Bronchial epithelial cell (primary cell): ENCODE results near the gene PTPN1. TPM values are rescaled to one million over a fixed set of nuclear protein-coding genes. Genes with fewer than 3 reads are reported as not detected.

ENCODE experiments used
- DNase-seq: peaks from one replicate; pipeline ENCODE4 v3.0.0-alpha.2; 2010; ENCODE audit warnings: low read depth
- FAIRE-seq: peaks from 2 replicates; lab custom pipeline; 2011; peaks lifted over from hg19 to GRCh38; lab: Jason Lieb, UNC
- H3K27me3 ChIP-seq: 2 replicates; pipeline ENCODE4 v1.5.1; 2011; ENCODE audit warnings: low read length; ENCODE audit not compliant: control insufficient read depth, insufficient read depth
- H3K36me3 ChIP-seq: 2 replicates; pipeline ENCODE4 v1.5.1; 2011; ENCODE audit warnings: low read length; ENCODE audit not compliant: control insufficient read depth, insufficient read depth
- H3K4me3 ChIP-seq: 2 replicates; pipeline ENCODE4 v1.5.1; 2011; ENCODE audit warnings: mild to moderate bottlenecking, low read depth, low read length, control low read depth
- CTCF ChIP-seq: IDR thresholded peaks from 2 replicates; pipeline ENCODE4 v1.5.1; 2011; ENCODE audit warnings: mild to moderate bottlenecking, moderate library complexity, low read length, control low read depth, inconsistent platforms; ENCODE audit not compliant: insufficient read depth, severe bottlenecking
- total RNA-seq: library from RNA; depleted of rRNA; stranded (reverse); fragments of >200 nt; gene quantifications from 2 replicates; pipeline ENCODE4 v1.2.1, GENCODE V29; 2014

The PTPN1 gene
- total RNA-seq, 1 donor from 2014 or later: 18.4 TPM

GRCh38 chr20:50550531-50550930, 40.3 kb downstream of the PTPN1 start:
- no peak for FAIRE-seq
- no peak for TF ChIP-seq CTCF
- H3K36me3 ChIP-seq: peaks cover 4% of the 10 kb centered on the region
- DNase-seq: peak; percentile 29
- H3K4me3 ChIP-seq: no peak overlapping the region
- no peaks in the 10 kb centered on the region for H3K27me3 ChIP-seq

DNA sequence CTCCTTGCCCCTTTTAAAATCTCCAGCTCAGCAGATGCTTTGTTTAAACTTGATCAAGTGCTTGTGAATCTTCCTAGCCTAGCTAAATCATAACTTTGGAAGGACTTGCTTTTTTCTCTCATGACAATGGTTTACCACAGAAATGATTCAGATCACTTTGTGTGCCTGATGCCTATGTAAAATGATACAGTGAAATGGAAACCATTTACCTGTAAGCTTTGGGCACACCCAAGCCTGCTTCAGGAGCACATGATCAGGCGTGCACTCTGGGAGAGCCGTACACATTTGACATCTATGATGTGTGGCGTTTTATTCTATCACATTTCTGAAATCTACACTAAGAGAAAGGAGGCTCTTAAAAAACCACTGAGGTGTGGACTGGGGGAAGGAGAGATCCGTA, 41.1 kb downstream of the PTPN1 start:
- Histone ChIP-seq H3K27me3 (no peaks in the 10 kb centered on the region), H3K4me3 (no peak overlapping the region), H3K36me3 (peaks cover 2% of the 10 kb centered on the region)
- peak; percentile 88 for DNase-seq
- no peak for TF ChIP-seq CTCF
- FAIRE-seq: no peak

- TF ChIP-seq CTCF: no peak
- FAIRE-seq: no peak
- H3K36me3 ChIP-seq: peaks cover 2% of the 10 kb centered on the region
- H3K4me3 ChIP-seq: no peak overlapping the region
- no peaks in the 10 kb centered on the region for H3K27me3 ChIP-seq
- DNase-seq: no peak
Measured at GRCh38 chr20:50552979-50553378, 42.8 kb downstream of the PTPN1 start.

GRCh38 chr20:50554694-50555579, 44.8 kb downstream of the PTPN1 start:
- Histone ChIP-seq H3K27me3 (no peaks in the 10 kb centered on the region), H3K36me3 (no peaks in the 10 kb centered on the region), H3K4me3 (no peak overlapping the region)
- TF ChIP-seq CTCF: no peak
- DNase-seq (no peak), FAIRE-seq (no peak)

DNA sequence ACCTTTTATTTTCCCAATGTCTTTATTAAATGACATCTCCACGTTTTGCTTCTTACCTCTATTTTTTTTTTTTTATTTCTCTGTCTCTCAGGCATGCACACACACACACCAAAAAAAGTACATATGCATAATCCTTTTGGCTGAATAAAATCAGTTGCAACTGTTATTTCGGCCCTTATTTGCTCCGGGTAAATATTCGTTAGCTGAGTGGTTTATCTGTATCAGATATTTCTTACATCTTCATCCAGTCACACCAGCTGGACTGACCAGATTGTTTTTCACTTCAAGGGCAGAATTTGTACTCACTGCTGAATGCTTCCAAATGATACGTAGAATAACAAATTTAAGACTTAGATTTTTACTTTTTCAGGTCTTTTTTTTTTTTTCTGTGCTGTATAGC, 45.5 kb downstream of the PTPN1 start:
- H3K27me3 ChIP-seq: no peaks in the 10 kb centered on the region
- no peak for TF ChIP-seq CTCF
- H3K4me3 ChIP-seq: no peak overlapping the region
- no peak for FAIRE-seq
- no peaks in the 10 kb centered on the region for H3K36me3 ChIP-seq
- DNase-seq: no peak
